ENCODE results near the gene NAA15. TPM values are rescaled to one million over a fixed set of nuclear protein-coding genes. Genes with fewer than 3 reads are reported as not detected.

The NAA15 gene
- 16.5 and 28.1 TPM in 2 replicates for total RNA-seq

DNA sequence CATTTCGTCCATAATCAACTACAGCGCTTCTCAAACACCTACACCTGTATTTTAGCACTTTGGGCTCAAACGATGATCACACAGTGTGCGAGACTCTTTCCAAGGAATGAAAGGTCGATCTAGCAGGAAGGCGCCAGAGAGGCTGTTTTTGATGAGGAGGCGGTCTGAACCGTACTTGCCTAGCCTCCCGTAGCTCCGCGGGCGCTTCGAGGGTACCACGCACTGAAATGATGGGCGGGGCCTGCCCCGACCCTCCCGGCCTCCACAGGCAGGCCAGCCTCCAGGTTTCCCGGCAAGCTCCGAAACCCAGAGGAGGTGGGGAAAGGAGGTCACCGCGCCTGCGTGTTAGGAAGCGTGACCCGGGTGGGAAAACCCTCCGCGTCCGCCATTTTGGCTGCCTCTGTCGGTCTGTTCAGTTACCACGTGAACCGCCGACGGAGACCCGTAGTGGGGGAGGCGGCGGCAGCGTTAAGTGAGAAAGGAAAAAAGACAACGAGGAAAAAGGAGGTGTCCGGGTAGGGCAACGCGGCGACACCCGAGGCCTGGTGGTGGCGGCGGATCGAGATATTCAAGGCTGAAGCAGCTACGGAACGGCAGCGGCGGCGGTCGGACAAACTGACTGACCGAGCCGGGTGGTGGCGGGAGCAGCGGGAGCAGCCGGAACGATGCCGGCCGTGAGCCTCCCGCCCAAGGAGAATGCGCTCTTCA is at the start of gene NAA15:
TSS of gene NAA15 (plus strand) at position 393 of the 708 bp plus-strand sequence. CDS start at position 666, 273 bp downstream.

DNA sequence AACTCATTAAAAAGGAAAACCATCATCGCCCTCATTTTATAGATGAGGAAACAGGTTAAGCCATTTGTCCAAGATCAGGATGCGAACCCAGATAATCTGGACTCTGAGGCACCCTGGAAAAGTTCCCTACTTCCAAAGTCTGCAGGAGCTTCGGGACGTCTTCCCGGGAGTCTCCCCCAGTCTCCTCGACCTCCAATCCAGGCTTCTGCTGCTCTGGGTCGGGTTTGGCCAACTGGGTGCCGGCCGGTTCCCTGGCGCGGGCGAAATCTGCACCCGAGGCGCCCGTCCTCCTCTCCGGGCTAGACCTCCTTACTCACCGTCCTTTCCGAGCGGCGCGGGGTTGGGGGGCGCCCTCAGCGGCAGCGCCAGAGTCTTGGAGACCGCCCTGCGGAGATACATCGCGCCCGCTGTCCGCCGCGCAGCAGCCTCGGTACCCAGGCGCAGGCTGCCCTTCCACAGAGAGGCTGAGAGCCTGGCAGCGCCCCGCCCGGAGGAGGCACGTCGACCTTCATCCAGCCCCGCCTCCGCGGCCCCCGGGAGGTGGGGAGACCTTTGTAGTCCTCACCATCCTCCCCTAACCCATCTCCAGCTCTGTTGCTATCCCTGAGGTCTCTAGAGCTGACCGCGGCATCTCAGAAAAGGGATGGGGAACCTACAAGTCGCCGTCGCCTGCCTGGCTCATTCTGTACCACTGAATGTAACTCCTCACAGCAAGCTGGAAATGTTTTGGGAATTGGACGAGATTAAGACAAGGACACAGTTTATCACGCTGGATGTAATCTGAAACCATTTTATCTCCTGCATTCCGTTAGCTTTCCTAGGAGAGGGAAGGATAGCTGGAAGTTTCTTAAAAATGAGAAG is 21.3 kb upstream of the NAA15 start, which contains the start of gene MGARP:
TSS of gene MGARP (minus strand) at position 466 of the 861 bp plus-strand sequence. CDS start at position 399, 67 bp downstream.

GRCh38 chr4:139301821-139302611 is 711 bp downstream of the NAA15 start, which contains the start of gene NDUFC1:
TSS of gene NDUFC1 (minus strand) at chr4:139302477. CDS start at chr4:139295798, 6,679 bp downstream.

DNA sequence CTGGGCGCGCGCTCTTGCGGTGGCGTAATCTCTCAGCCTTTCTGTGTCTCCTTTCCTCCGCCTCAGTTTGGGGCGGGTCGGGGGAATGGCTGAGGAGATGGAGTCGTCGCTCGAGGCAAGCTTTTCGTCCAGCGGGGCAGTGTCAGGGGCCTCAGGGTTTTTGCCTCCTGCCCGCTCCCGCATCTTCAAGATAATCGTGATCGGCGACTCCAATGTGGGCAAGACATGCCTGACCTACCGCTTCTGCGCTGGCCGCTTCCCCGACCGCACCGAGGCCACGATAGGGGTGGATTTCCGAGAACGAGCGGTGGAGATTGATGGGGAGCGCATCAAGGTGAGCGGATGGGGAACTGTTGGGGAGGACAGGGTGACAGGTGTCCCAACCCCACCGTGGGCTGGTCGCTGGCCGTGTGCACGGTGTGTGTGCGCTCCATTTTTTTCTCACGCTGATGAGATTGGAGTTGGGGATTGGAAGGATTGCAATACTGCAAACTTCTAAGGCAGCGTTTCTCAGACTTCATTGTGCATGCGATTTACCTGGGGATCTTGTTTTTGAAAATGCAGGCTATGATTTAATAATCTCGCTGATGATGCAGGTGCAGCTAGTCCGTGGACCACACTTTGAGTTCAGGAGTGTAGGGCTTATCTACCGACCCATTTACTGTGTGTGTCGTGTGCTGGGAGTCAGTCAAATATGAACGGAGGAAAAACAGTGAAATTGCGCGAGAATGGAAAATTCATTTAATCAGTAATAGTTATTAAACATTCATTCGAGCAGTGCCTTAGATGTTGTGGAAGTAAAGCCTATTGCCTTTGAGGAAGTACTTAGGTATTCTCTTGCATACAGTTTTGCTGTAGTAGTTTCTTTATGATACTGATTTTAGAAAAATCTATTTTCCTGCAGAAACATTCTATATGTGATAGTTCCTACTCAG is 153.1 kb downstream of the NAA15 start, which contains the start of gene RAB33B:
TSS of gene RAB33B (plus strand) at position 11 of the 935 bp plus-strand sequence. CDS start at position 86, 75 bp downstream.

Small RNA genes within 50 kb of the gene (small RNA-seq; reads per million reads assigned to genes)
- gene RF01225, result not detected
- not detected for gene RNU6-1074P
- not detected for gene RNU6-1214P

Other genes starting within 250 kb of the NAA15 start
- gene ELF2, start 124.3 kb upstream of the NAA15 start, total RNA-seq, result 50.1 and 71.1 TPM in 2 replicates
- 0.79 and 1.4 TPM in 2 replicates for gene MGARP, start 21.3 kb upstream of the NAA15 start, total RNA-seq
- 18.9 and 25.5 TPM in 2 replicates for gene NDUFC1, start 972 bp downstream of the NAA15 start, total RNA-seq
- 12.1 and 12.6 TPM in 2 replicates for gene RAB33B, start 152.6 kb downstream of the NAA15 start, total RNA-seq

All from placental epithelial cell (primary cell).